HG02642 (cell line): ENCODE measurements around the gene ECE1.

Experiments
- ATAC-seq: cut with Tn5 transposase; IDR thresholded peaks from one replicate; pipeline ENCODE4 v1.9.1; 2021; ENCODE audit warnings: mild to moderate bottlenecking; ENCODE audit not compliant: unreplicated experiment, poor library complexity

The ECE1 gene

DNA sequence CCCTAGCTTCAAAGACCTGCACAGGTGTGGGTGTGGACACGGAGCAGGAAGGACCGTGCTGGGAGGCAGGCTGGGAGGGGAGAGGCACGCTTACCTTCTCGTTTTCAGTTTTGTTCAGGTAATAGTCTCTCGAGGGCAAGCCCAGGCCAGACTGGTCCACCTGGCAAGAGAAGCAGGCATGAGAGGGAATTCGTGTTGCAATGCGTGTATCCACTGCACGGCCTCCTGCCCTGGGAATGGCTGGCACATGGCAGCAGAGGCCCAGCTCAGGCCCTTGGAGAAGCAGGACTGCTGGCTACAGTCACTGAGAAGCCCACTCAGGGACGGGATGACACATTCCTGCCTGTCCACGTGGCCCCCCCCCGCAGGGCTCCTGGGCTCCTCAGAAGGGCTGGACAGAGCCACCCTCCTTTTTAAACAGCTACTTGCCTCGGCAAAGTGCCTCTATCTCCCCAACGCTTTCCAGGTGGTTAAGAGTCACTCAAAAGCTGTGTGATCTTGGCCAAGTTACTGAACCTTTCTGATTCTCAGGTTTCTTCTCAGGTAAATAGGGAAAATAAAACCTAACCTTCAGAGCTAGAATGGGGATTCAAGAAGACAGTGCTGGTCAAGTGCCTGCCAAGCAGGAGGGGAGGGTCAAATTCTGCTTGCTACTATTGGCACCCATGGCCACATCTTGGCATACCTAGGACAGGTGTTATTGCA, 32.7 kb downstream of the ECE1 start:
- ATAC-seq, result no peak

DNA sequence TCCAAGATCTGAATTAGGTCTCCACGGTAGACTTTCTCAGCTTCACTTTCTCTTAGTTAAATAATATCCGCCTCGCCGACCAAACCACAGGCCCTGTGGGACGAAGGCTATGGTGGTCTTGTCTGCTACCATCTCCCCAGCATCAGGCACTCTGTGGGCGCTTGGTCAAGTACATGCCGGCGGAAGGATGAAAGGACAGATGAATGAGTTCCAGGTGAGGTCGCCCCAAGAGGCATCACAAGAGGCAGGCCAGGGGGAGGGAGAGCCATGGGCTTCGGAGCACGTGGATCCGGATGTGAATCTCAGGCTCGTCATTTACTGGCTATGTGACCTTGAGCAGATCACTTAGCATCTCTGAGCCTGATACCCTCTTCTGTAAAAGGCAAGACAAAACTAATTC, 33.5 kb downstream of the ECE1 start:
- ATAC-seq, result no peak

GRCh38 chr1:21255943-21256320, 34.3 kb downstream of the ECE1 start:
- ATAC-seq, result no peak

DNA sequence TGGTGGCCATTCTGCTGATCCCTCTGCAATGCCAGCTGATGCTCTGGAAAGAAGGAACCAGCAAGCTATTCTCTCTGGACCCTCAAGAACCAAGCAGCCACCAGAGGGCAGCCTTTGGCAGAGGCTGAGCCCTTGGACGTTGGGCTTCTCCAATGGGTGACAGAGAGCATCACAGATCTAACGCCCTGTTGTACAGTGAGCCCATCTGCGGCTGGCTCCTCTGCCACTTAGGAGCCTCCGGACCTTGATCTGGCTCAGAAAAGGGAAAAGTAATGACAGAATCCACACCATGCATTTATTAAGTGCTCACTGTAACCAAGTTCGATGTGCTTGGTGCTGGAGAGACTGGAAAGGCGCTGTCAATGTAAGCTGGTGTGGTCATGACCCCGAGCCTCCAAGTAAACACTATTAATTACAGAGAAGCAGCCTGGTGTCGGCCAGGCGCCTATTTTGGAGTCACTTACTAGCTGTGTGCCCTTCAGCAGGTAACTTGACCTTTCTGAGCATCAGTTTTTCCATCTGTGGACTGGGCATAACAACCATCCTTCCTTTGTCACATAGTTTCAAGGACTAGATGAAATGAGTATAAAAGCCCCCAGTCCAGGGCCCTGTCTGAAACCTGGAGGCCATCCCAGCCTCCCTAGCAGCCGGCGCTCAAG, 34.9 kb downstream of the ECE1 start:
- no peak for ATAC-seq

GRCh38 chr1:21254335-21254951, 35.8 kb downstream of the ECE1 start:
- ATAC-seq, result no peak

- ATAC-seq, result no peak
Measured at GRCh38 chr1:21251773-21252471, 38.3 kb downstream of the ECE1 start.

GRCh38 chr1:21249940-21250493, 40.2 kb downstream of the ECE1 start:
- no peak for ATAC-seq

DNA sequence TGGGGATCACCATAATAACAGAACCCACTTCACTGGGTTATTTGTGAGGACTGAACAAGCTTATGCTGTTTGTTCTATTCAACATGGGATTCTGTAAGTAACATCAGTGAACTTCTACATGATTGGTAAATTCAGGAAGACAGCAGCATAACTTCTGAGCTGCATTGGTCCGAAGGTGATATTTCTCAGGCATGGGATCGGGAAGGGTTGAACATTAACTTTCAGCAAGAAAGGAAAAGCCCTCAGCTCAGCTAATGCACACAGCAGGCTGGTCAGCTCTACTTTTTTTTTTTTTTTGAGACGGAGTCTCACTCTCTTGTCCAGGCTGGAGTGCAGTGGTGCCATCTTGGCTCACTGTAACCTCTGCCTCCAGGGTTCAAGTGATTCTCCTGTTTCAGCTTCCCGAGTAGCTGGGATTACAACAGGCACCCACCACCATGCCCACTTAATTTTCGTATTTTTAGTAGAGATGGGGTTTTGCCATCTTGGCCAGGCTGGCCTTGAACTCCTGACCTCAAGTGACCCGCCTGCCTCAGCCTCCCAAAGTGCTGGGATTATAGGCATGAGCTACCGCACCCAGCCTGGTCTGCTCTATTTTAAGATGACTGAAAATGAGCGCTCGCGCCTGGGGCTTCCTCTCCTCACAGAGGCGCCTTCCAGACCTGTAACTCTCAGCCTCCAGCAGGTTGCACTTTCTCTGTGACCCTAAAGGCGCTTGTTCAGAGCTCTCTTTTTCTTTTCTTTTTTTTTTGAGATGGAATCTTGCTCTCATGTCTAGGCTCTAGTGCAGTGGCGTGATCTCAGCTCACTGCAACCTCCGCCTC, 42.2 kb downstream of the ECE1 start:
- no peak for ATAC-seq

GRCh38 chr1:21246905-21247642, 43.2 kb downstream of the ECE1 start:
- no peak for ATAC-seq

DNA sequence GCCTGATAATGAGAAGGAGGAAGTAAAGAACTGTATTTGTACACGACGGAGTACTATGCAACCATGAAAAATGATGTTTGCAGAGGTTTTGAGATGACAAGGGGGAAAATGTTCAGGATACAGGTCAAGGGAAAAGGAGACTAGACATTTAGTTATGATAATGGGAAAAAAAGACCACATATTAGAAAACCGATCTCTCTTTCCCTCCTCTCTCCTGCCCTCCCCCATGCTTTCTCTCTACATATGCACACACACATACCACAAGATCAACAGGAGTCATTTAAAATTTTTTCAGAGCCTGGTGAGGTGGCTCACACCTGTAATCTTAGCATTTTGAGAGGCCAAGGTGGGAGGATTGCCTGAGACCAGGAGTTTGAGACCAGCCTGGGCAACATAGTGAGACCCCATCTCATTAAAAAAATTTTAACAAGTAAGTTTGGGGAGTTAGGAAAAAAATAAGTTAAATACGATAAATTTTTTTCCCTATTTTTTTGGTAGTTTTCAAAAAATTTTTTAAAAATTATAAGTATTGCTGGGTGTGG, 44.5 kb downstream of the ECE1 start:
- ATAC-seq, result no peak

DNA sequence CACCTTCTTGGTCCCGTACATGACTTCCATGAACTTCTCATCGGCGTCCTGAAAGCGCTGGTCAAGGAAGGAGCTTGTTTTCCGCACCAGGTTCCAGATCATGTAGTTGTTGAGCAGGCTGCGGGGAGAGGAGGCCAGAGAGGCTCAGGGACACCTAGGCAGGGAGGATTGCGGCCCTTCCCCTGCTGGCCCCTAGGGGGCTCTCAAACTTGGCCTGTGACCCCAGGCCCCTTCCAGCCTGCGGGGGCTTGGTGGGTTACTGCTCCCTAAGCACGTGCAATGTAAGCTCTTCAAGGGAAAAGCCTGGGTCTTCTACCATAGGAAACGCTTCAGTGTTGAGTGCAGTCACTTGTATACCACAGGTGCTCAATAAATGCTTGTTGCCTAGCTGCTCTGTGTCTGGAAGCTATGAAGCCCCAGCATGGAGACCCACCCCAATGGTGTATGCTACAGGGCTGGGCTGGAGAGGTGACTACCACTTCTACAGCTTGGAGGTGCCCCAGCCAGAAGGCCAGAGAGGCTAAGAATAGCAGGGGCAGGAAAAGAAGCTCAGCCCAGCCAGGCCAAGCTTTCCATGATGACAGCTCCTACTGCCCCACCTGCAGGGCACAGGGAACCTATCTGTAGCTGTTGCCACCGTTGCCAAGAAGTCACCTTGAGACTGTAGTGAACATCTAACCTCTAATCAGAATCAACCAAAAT, 45.1 kb downstream of the ECE1 start:
- no peak for ATAC-seq

DNA sequence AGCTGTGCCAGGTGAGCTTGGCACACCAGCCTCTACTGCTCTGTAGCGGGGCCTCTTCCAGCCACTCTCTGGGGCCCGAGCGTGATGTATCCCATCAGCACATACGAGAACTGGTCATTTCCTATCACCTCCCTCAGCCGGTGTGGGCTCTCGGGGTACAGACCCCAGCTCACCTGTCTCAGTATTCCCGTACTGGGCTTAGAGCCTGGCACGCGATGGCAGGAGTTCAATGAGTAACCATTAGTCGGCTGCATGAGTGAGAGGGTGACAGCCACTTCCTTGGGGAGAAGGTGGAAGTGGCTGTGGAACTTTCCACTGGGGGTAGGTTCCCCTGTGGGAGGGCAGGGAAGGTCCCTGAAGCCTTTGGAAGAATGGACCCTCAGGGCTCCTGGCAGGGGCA, 46.1 kb downstream of the ECE1 start:
- ATAC-seq, result no peak

GRCh38 chr1:21242846-21243245, 47.4 kb downstream of the ECE1 start:
- no peak for ATAC-seq

GRCh38 chr1:21241771-21242581, 48.3 kb downstream of the ECE1 start:
- ATAC-seq, result no peak

DNA sequence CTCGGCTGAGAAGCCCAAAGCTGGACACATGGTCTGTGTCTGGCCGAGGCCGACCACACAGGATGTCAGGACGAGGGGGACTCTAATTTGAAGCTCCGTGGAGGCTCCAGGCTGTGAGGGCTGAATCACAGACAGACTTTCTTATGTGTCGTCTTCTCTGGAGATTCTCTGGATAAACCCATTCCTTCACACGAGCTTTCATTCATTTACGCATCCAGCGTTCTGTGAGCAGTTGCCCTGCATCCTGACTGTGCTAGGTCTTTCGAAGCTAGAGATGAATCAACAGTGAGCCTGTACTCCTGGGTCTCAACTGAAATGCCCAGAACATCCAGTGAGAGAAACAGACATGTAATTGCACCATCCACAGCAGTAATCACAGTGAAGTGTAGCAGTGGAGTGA, 49.6 kb downstream of the ECE1 start:
- no peak for ATAC-seq

GRCh38 chr1:21239221-21239620, 51.0 kb downstream of the ECE1 start:
- ATAC-seq, result no peak

DNA sequence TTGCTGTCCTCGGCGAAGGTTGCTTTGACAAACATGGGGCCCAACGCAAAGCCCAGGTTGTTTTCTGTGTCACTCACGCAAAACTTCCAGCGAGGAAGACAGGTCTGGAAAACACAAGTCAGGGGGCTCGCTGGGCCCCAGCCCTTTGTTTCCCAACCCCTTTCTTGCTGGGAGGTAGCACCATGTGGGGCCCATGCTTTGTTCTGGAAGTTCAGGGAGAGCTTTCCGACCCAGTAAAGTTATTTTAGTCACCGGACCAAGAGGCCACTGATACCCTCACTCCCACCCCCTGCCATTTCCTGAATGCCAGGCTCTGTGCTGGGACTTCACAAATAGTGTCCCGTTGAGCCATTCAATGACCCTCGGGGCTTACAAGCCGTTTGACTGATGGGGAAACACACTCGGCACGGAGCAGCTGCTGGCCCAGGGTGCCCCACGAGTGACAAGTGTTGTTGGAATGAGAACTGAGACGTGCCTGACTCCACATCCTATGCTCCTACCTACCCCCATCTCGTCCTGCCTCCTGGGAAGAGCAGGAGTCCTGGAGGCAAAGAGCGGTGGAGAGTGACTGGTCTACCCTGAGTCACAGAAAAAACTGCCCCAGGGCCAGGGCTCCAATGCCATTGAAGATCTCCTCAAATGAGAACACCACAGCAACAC, 52.0 kb downstream of the ECE1 start:
- no peak for ATAC-seq
